Activated CD4-positive, alpha-beta T cell treated with anti-CD3 and anti-CD28 coated beads, Interleukin-2, amount 10 ng/mL, durations not matched to agents 24 days and 14 days (primary cell): ENCODE data around the gene FAM131A. TPM values are rescaled to one million over a fixed set of nuclear protein-coding genes. Genes with fewer than 3 reads are reported as not detected.

Experiments used
- DNase-seq: peaks from one replicate; pipeline ENCODE4 v3.0.0; 2022
- H3K27ac Mint-ChIP-seq: one replicate; pipeline ENCODE4 v1.8.0; 2022; ENCODE audit warnings: mild to moderate bottlenecking, mixed read lengths
- H3K27me3 Mint-ChIP-seq: one replicate; pipeline ENCODE4 v1.8.0; 2022; ENCODE audit warnings: mixed read lengths
- H3K36me3 Mint-ChIP-seq: one replicate; pipeline ENCODE4 v1.8.0; 2022; ENCODE audit warnings: low read depth, mild to moderate bottlenecking, mixed read lengths
- H3K4me1 Mint-ChIP-seq: one replicate; pipeline ENCODE4 v1.8.0; 2021; ENCODE audit warnings: mixed read lengths
- H3K4me3 Mint-ChIP-seq: one replicate; pipeline ENCODE4 v1.8.0; 2022; ENCODE audit warnings: mild to moderate bottlenecking, moderate library complexity, mixed read lengths
- H3K9me3 Mint-ChIP-seq: one replicate; pipeline ENCODE4 v1.8.0; 2021; ENCODE audit warnings: mixed read lengths
- intact Hi-C: fragments of 100-400 bp; cut with micrococcal nuclease; formaldehyde crosslinking; loops from one replicate; pipeline ENCODE4 v1.15.1; 2023
- total RNA-seq: library from RNA; stranded (reverse); gene quantifications from 2 replicates; pipeline ENCODE4 v1.2.3, GENCODE V29; 2022

Gene FAM131A
- total RNA-seq, 1 donor from 2014 or later: 8.7 TPM

DNA sequence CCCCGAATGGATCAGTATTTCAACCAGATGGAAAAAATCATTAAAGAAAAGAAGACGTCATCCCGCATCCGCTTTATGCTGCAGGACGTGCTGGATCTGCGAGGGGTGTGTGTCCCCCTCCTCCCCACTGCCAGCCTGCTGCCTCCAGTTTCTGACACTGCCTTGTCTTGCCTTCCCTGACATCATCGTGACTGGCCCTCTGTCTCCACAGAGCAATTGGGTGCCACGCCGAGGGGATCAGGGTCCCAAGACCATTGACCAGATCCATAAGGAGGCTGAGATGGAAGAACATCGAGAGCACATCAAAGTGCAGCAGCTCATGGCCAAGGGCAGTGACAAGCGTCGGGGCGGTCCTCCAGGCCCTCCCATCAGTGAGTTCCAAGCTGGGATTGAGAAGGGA lies 12.1 kb upstream of the FAM131A start:
- Mint-ChIP-seq H3K36me3 (peaks cover 96% of the 10 kb centered on the region), H3K27me3 (no peaks in the 10 kb centered on the region), H3K4me3 (no peak overlapping the region), H3K4me1 (peaks cover 34% of the 10 kb centered on the region), H3K27ac (peak overlapping the region; percentile 5), H3K9me3 (no peaks in the 10 kb centered on the region)
- DNase-seq: no peak
- intact Hi-C loops: no loop called here

DNA sequence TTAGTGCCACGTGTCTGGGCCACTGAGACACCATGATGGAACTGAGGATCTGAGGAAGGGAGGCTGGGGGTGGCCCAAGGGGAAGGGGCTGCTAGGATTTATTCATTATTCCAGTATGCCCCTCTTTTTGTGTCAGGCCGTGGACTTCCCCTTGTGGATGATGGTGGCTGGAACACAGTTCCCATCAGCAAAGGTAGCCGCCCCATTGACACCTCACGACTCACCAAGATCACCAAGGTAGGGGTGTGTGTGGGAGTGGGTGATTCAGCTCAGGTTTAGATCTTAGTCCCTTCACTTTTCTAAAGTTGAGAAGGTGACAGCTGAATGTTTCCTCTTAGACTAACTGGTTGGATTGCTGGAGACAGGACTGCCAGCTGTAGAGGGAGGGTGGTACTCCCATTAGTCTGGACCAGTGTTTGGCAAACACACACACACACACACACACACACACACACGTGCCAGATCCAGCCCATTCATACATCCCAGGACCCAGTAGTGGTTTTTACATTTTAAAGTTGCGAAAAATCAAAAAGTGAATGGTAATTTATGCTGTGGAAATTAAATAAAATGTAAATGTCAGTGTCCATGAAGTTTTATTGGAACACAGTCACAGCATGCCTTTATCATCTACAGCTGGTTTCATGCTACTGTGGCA lies 11.6 kb upstream of the FAM131A start:
- DNase-seq: no peak
- H3K4me1 Mint-ChIP-seq: peaks cover 32% of the 10 kb centered on the region
- H3K36me3 Mint-ChIP-seq: peaks cover 94% of the 10 kb centered on the region
- intact Hi-C loops: no loop called here
- H3K9me3 Mint-ChIP-seq: no peaks in the 10 kb centered on the region
- H3K27ac Mint-ChIP-seq: peak overlapping the region; percentile 74
- no peak overlapping the region for H3K4me3 Mint-ChIP-seq
- no peaks in the 10 kb centered on the region for H3K27me3 Mint-ChIP-seq

DNA sequence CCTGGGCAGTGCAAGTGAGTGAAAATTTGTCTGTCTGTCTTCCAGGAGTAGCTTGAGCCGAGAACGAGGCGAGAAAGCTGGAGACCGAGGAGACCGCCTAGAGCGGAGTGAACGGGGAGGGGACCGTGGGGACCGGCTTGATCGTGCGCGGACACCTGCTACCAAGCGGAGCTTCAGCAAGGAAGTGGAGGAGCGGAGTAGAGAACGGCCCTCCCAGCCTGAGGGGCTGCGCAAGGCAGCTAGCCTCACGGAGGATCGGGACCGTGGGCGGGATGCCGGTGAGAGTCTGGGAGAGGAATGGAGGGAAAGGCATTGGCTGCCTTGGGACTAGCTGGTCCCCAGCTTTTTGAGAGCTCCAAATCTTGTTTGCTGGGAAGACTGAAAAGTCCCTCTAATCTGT lies 10.2 kb upstream of the FAM131A start:
- Mint-ChIP-seq H3K27ac (no peak overlapping the region), H3K9me3 (no peaks in the 10 kb centered on the region), H3K4me3 (no peak overlapping the region), H3K4me1 (peaks cover 27% of the 10 kb centered on the region), H3K27me3 (no peaks in the 10 kb centered on the region), H3K36me3 (peaks cover 94% of the 10 kb centered on the region)
- intact Hi-C loops: no loop called here
- no peak for DNase-seq

DNA sequence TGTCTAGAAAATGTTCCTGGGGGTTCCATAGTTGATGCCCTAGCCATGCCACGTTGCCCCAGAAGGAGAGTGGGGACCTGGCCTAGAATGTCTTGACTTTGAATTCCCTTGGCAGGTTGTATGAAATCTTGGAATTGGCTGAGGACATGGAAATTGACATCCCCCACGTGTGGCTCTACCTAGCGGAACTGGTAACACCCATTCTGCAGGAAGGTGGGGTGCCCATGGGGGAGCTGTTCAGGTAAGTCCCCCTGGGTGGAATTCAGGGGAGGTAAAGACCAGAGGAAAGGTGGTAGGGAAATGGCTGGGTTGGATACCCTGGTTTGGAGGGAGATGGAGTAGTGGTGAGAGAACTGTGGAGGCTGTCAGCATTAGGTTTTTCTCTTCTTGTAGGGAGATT lies 8.9 kb upstream of the FAM131A start:
- H3K27me3 Mint-ChIP-seq: no peaks in the 10 kb centered on the region
- H3K27ac Mint-ChIP-seq: no peak overlapping the region
- no peak overlapping the region for H3K4me3 Mint-ChIP-seq
- peaks cover 41% of the 10 kb centered on the region for H3K4me1 Mint-ChIP-seq
- peaks cover 96% of the 10 kb centered on the region for H3K36me3 Mint-ChIP-seq
- DNase-seq: no peak
- H3K9me3 Mint-ChIP-seq: no peaks in the 10 kb centered on the region
- intact Hi-C loops: no loop called here

DNA sequence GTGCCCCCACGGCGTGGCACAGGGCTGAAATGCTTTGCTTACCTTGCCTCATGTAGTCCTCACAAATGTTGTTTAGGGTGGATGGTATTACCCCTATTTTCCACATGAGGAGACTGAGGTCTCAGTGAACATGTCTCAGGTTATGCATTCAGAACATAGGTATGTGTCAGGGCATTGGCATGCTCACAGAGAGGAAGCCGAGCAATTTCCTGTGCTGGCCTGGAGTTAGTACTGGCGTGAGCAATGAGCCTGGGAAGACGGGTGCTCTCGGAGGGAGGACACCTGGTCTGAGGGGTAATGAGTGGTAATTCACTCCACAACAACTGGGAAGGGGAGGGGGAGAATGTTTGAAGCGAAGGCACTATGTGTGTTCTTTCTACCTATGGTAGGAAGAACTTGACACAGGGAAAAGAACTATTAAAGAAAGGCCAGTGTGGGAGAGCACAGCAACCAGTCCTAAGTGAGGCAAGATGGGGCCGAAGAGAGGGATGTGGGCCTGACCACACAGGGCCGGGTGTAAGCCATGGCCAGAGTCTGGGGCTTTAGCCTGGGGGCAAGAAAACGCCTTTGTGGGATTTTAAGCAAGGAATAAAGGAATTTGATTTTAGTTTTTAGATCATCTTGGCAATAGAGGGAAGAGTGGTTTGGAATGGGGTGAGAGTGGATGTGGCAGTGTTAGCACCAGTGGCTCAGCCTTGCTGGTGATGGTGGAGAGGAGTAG lies 4.9 kb upstream of the FAM131A start:
- H3K27me3 Mint-ChIP-seq: no peaks in the 10 kb centered on the region
- no peaks in the 10 kb centered on the region for H3K9me3 Mint-ChIP-seq
- H3K4me3 Mint-ChIP-seq: no peak overlapping the region
- peaks cover 54% of the 10 kb centered on the region for H3K4me1 Mint-ChIP-seq
- no peak for DNase-seq
- peaks cover 78% of the 10 kb centered on the region for H3K36me3 Mint-ChIP-seq
- H3K27ac Mint-ChIP-seq: peak overlapping the region; percentile 92
- intact Hi-C loops: no loop called here

DNA sequence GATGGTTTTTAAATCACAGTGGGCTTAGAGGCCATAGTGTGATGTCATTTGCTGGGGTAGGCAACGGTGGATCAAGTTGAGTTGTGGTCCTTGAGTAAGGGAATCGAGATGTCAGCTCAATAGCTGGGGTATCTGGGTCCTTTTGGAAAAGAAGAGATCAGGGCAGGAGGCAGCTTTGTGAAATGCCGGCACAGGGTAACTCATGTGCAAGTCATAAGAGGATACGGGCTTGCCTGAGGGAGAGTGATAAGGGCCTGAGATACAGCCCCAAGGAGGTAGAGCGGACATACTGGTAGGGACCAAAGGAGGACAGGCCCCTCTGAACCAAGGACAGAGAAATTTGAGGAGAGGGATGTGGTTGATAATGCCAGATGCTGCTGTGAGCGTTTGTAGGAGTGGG lies 4.2 kb upstream of the FAM131A start:
- H3K27ac Mint-ChIP-seq: peak overlapping the region; percentile 92
- peaks cover 71% of the 10 kb centered on the region for H3K36me3 Mint-ChIP-seq
- H3K9me3 Mint-ChIP-seq: no peaks in the 10 kb centered on the region
- intact Hi-C loops: no loop called here
- peaks cover 60% of the 10 kb centered on the region for H3K4me1 Mint-ChIP-seq
- H3K4me3 Mint-ChIP-seq: no peak overlapping the region
- no peak for DNase-seq
- H3K27me3 Mint-ChIP-seq: no peaks in the 10 kb centered on the region

DNA sequence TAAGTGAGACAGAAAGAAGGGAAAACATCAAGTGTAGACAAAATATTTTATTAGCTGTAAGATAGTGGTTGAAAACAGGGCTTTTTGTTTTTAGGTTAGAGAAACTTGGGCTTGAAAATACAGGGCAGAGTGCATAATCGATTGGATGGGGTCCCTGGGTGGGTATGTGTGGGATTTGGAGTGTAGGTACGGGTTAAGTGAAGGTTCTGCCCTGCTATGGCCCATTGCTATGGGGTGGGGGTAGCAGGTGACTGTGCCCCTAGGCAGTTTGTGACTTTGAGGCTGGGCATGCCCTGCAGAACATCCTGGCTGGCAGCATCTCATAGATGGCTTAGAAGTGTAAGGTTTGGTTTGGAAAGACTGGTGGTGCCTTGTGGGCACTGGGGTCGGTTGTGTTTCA lies 3.7 kb upstream of the FAM131A start:
- no peak for DNase-seq
- Mint-ChIP-seq H3K36me3 (peaks cover 66% of the 10 kb centered on the region), H3K4me3 (peak overlapping the region; percentile 7), H3K4me1 (peaks cover 60% of the 10 kb centered on the region), H3K27me3 (no peaks in the 10 kb centered on the region), H3K27ac (peak overlapping the region; percentile 92), H3K9me3 (no peaks in the 10 kb centered on the region)
- intact Hi-C loops: loop anchor here (2.0 kb wide), 1 partner anchor 35 kb away; the partner anchor contains the start of gene PSMD2

DNA sequence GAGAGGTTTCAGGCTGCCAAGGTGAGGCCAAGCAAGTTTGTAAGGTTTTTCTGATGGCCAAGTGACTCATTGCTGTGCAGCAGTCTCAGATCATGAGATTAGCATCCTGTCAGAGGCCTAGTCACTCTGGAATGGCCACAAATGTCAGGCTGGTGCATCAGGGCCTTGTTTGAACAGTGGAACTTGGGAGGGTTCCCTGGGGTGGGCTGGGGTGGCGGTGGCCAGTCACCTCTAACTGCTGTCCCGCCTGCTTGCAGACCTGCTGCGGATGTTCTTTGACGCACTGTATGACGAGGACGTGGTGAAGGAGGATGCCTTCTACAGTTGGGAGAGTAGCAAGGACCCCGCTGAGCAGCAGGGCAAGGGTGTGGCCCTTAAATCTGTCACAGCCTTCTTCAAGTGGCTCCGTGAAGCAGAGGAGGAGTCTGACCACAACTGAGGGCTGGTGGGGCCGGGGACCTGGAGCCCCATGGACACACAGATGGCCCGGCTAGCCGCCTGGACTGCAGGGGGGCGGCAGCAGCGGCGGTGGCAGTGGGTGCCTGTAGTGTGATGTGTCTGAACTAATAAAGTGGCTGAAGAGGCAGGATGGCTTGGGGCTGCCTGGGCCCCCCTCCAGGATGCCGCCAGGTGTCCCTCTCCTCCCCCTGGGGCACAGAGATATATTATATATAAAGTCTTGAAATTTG lies 2.8 kb upstream of the FAM131A start:
- Mint-ChIP-seq H3K27me3 (no peaks in the 10 kb centered on the region), H3K36me3 (peaks cover 57% of the 10 kb centered on the region), H3K4me1 (peaks cover 57% of the 10 kb centered on the region), H3K4me3 (peak overlapping the region; percentile 67), H3K27ac (peak overlapping the region; percentile 92), H3K9me3 (no peaks in the 10 kb centered on the region)
- intact Hi-C loops: loop anchor here (1.0 to 2.0 kb wide), 2 partner anchors 29 to 36 kb away; partner anchors contain the start of gene PSMD2
- peak; percentile 76 for DNase-seq

DNA sequence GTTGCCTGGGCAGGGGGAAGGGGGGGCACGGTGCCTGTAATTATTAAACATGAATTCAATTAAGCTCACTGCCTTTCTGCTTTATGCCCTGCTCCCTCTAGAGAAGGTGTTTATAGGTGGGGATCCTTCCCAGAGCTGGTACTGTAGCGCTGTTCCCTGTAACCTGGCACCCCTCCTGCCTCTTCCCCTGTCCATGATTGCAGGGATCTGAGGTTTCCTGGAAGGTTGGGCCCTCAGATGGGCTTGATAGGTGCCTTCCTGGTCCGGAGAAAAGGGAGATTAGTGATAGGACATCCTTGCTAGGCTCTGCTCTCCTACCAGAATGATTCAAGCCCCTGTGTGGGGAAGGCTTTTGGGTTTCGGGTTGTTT lies 2.1 kb upstream of the FAM131A start:
- no peaks in the 10 kb centered on the region for H3K27me3 Mint-ChIP-seq
- H3K9me3 Mint-ChIP-seq: no peaks in the 10 kb centered on the region
- H3K27ac Mint-ChIP-seq: peak overlapping the region; percentile 92
- intact Hi-C loops: loop anchor here (1.0 to 2.0 kb wide), 2 partner anchors 28 to 36 kb away; partner anchors contain the start of gene PSMD2
- peak overlapping the region; percentile 89 for H3K4me3 Mint-ChIP-seq
- peak; percentile 62 for DNase-seq
- peaks cover 54% of the 10 kb centered on the region for H3K4me1 Mint-ChIP-seq
- peaks cover 53% of the 10 kb centered on the region for H3K36me3 Mint-ChIP-seq

DNA sequence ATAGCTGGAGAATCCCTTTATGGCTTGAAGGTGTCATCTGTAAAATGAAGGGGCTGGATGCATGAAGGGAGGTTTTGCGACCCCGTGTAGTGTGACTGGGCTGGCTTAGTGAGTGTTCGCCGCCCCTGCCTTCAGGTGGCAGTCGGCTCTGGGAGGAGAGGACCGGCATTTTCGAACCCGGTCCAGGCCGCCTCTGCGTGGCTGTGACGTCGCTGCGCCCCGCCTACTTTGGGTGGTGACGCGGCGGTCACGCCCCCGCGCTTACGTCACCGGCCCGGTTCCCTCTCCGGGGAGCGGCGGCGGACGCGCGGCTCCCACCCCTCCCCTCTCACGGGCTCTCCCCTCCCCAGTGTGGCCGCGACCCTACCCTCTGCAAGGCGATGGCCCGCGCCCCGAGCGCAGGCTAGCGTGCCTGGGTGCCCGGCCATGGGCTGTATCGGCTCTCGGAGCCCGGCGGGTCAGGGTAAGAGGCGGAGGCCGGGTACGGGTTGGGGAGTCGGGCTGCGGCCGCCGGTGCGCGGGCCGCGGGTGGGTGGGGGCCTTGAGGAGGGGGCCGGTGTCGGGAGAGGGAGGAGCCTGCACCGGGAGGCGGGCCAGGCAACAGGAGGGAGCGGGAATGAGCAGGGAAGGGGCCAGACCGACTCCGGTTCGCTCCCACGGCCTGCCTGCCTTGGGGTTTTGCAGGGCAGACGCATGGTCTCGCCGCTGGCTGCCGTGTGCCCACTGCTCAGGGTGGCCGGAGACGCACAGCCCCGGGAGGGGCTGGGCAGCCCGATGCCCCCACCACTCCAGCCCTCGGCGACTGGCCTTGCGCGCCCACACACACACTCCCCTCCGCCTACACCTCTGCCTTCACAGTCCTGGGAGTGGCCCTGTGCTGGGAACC lies 1.5 kb upstream of the FAM131A start:
- intact Hi-C loops: loop anchor here (1.0 to 2.0 kb wide), 3 partner anchors 22 to 37 kb away; partner anchors contain the start of genes EIF4G1 and PSMD2
- Mint-ChIP-seq H3K4me1 (peaks cover 58% of the 10 kb centered on the region), H3K36me3 (peaks cover 48% of the 10 kb centered on the region), H3K4me3 (peak overlapping the region; percentile 89), H3K27me3 (no peaks in the 10 kb centered on the region), H3K27ac (peak overlapping the region; percentile 92), H3K9me3 (no peaks in the 10 kb centered on the region)
- DNase-seq: peak; percentile 98

DNA sequence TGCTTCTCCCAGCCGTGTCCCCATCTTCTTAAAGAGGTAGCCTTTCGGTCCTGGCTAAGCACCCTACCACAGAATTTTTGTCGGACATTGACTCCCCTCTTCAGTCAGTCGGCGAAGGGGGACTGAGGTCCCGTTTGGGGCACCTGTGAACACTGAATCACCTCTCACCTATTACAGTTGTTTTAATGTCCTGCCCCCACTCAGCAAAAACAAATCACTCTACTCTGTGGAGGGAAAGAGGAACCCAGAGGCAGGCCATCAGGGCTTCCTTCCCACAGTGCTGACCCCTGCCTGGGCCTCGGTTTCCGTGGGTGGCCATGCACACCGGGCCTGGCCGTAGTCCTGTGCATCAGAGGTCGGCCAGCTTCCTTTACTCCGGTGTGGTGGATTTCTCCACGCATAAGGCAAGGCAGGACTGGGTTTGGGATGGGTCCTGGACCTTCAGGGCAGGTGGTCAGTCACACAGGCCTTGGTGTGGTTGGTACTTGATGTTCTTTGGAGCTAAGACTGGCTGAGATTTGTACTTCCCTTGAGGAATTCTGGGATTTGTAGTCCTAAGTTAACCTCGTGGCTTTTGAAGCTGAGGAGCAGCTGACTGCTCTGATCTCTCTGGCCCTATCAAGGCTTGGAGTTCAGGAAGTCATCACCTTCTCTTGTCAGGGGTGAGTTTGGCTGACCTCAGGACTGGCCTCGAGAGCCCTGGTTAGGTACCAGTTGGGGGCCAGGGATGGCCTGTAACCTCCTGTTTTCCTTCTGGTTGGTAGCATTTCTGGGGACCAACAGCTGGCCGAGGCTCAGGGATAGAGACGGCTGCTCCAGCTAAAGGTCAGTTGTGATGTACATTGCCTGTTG lies 627 bp upstream of the FAM131A start:
- Mint-ChIP-seq H3K4me1 (peaks cover 63% of the 10 kb centered on the region), H3K4me3 (peak overlapping the region; percentile 89), H3K36me3 (peaks cover 39% of the 10 kb centered on the region), H3K27me3 (no peaks in the 10 kb centered on the region), H3K27ac (peak overlapping the region; percentile 86), H3K9me3 (no peaks in the 10 kb centered on the region)
- intact Hi-C loops: loop anchor here (1.0 kb wide), 1 partner anchor 22 kb away; the partner anchor contains the start of gene EIF4G1
- DNase-seq: peak; percentile 63

DNA sequence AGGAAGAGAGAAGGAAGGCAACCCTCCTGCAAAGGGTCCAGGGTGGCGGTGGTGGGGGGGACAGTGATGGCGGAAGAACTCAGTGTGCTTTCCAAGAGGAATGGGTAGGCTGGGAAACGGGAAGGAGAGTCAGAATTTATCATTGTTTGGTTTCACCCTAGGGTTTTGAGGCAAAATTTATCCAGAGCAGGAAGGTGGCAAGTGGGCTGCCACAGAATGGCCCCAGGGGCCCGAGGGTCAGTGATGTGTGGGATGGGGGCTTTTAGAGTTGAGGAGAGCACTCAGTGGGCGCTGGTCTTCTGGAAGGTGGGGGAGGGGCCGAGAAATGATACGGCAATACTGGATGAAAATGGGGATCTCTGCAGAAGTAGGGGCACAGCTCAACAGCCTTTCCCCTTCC lies 581 bp downstream of the FAM131A start:
- Mint-ChIP-seq H3K9me3 (no peaks in the 10 kb centered on the region), H3K4me1 (peaks cover 55% of the 10 kb centered on the region), H3K27me3 (no peaks in the 10 kb centered on the region), H3K27ac (no peak overlapping the region), H3K4me3 (peak overlapping the region; percentile 23), H3K36me3 (peaks cover 30% of the 10 kb centered on the region)
- intact Hi-C loops: no loop called here
- DNase-seq: no peak
